Caco-2 (cell line): ENCODE measurements around the gene HOXD10. TPM values are rescaled to one million over a fixed set of nuclear protein-coding genes. Genes with fewer than 3 reads are reported as not detected.
A peak's percentile ranks its signal among the peaks of the same experiment; 100 is the strongest.

Experiments
- BruUV-seq: library from RNA; stranded (reverse); fragments of 400-500 nt; replicated peaks from 2 replicates; lab custom pipeline; 2021; lab: Mats Ljungman, UMichigan
- CTCF ChIA-PET: fragments of 300-600 bp; sonication (Branson Sonifier 250); formaldehyde crosslinking; loops from one replicate; lab custom pipeline; 2022; ENCODE audit warnings: antibody characterized with exemption; lab: Charles Lee
- POLR2A ChIA-PET: fragments of 300-600 bp; sonication (Branson Sonifier 250); formaldehyde crosslinking; loops from one replicate; lab custom pipeline; 2022; ENCODE audit warnings: antibody characterized with exemption; lab: Charles Lee
- DNase-seq, 2 experiments: peaks; one replicate each; pipeline versions ENCODE4 v3.0.0 to v3.0.0-alpha.2; 2020 to 2022
- H3K27me3 ChIP-seq: replicated peaks from 2 replicates; pipeline ENCODE4 v1.6.0; 2011; ENCODE audit warnings: low read length; ENCODE audit not compliant: control insufficient read depth, insufficient read depth
- H3K36me3 ChIP-seq: 2 replicates; pipeline ENCODE4 v1.5.1; 2011; ENCODE audit warnings: low read length; ENCODE audit not compliant: control insufficient read depth, insufficient read depth
- H3K4me1 ChIP-seq: fragments of 250-450 bp; sonication (Bioruptor Pico); 2 replicates; pipeline ENCODE4 v1.5.1; 2020; ENCODE audit warnings: mild to moderate bottlenecking
- H3K4me3 ChIP-seq: 2 replicates; pipeline ENCODE4 v1.5.1; 2011; ENCODE audit warnings: low read depth, mild to moderate bottlenecking, control low read depth, low read length
- H3K9me3 ChIP-seq: fragments of 250-450 bp; sonication (Bioruptor Pico); 2 replicates; pipeline ENCODE4 v1.5.1; 2020; ENCODE audit warnings: mild to moderate bottlenecking, moderate library complexity
- H3K27ac Mint-ChIP-seq: one replicate; pipeline ENCODE4 v1.8.0; 2022; ENCODE audit warnings: mixed read lengths; ENCODE audit not compliant: unreplicated experiment
- H3K27me3 Mint-ChIP-seq: one replicate; pipeline ENCODE4 v1.8.0; 2022; ENCODE audit warnings: mixed read lengths; ENCODE audit not compliant: insufficient read depth, unreplicated experiment
- H3K36me3 Mint-ChIP-seq: one replicate; pipeline ENCODE4 v1.8.0; 2022; ENCODE audit warnings: mild to moderate bottlenecking, mixed read lengths; ENCODE audit not compliant: insufficient read depth, unreplicated experiment
- H3K4me1 Mint-ChIP-seq: one replicate; pipeline ENCODE4 v1.8.0; 2022; ENCODE audit warnings: low read depth, mixed read lengths; ENCODE audit not compliant: unreplicated experiment
- H3K4me3 Mint-ChIP-seq: one replicate; pipeline ENCODE4 v1.8.0; 2022; ENCODE audit warnings: mild to moderate bottlenecking, moderate library complexity, mixed read lengths; ENCODE audit not compliant: unreplicated experiment
- H3K9me3 Mint-ChIP-seq: one replicate; pipeline ENCODE4 v1.8.0; 2022; ENCODE audit warnings: mixed read lengths; ENCODE audit not compliant: unreplicated experiment
- CTCF ChIP-seq, 2 experiments: fragments of 200-600 bp in 1 of 2; IDR thresholded peaks; 1 replicate in 1 of 2; 2 replicates in 1 of 2; pipeline versions ENCODE4 v1.5.1 to v1.8.0; 2011 to 2022; ENCODE audit warnings: antibody characterized with exemption in 1 of 2, control low read depth in 1 of 2, inconsistent platforms in 1 of 2, low read depth in 1 of 2, low read length in 1 of 2, mild to moderate bottlenecking in 1 of 2, moderate library complexity in 1 of 2; ENCODE audit not compliant: insufficient read depth in 1 of 2, severe bottlenecking in 1 of 2, unreplicated experiment in 1 of 2
- intact Hi-C: fragments of 100-400 bp; cut with micrococcal nuclease; formaldehyde crosslinking; loops from one replicate; pipeline ENCODE4 v1.10.0; 2022; ENCODE audit not compliant: unreplicated experiment
- total RNA-seq: library from RNA; stranded (reverse); gene quantifications from 2 replicates; pipeline ENCODE4 v1.2.3, GENCODE V29; 2022

Gene HOXD10
- total RNA-seq, 1 experiment from 2014 or later, result not detected

- BruUV-seq, result no TSS peak
- TF ChIP-seq CTCF (IDR thresholded peaks at IDR 0.05; ENCODE audit: insufficient read depth in 1 of 2, low read depth in 1 of 2, low read length in 1 of 2, severe bottlenecking in 1 of 2, unreplicated experiment in 1 of 2), result no peak
- Mint-ChIP-seq H3K9me3 (no peaks in the 10 kb centered on the region), H3K36me3 (no peaks in the 10 kb centered on the region), H3K27ac (no peak within 1 kb of the TSS), H3K4me3 (peak within 1 kb of the TSS; percentile 64), H3K27me3 (peaks cover 56% of the 10 kb centered on the region), H3K4me1 (peaks cover 15% of the 10 kb centered on the region)
- H3K4me3 ChIP-seq, result no peak within 1 kb of the TSS
- ChIA-PET CTCF (interaction anchor here (0.6 to 0.7 kb wide), 3 partner anchors 21 to 1757 kb away, joined by 3 to 4 read pairs (median 4); no protein-coding TSS in a partner anchor), POLR2A (no interaction called here)
- no peaks in the 10 kb centered on the region for H3K36me3 ChIP-seq
- peaks cover 15% of the 10 kb centered on the region for H3K4me1 ChIP-seq
- peaks cover 9% of the 10 kb centered on the region for H3K27me3 ChIP-seq
- no peak for DNase-seq
- intact Hi-C loops, result no loop called here
- H3K9me3 ChIP-seq, result no peaks in the 10 kb centered on the region
Measured at GRCh38 chr2:176106581-176107539, 9.7 kb upstream of the HOXD10 start, which contains the start of gene HOXD11. HOXD11 (plus strand) TSS chr2:176107280; CDS start chr2:176107356, 76 bp downstream.

GRCh38 chr2:176107731-176108181, 8.8 kb upstream of the HOXD10 start:
- intact Hi-C loops, result no loop called here

More at GRCh38 chr2:176107731-176108181, 8.8 kb upstream of the HOXD10 start:
- Histone ChIP-seq H3K27me3 (peaks cover 12% of the 10 kb centered on the region), H3K4me1 (peaks cover 15% of the 10 kb centered on the region), H3K36me3 (no peaks in the 10 kb centered on the region), H3K9me3 (no peaks in the 10 kb centered on the region), H3K4me3 (no peak overlapping the region)
- POLR2A ChIA-PET, result no interaction called here
- H3K4me3 Mint-ChIP-seq, result peak overlapping the region; percentile 64
- H3K27me3 Mint-ChIP-seq, result peaks cover 56% of the 10 kb centered on the region
- H3K36me3 Mint-ChIP-seq, result no peaks in the 10 kb centered on the region
- CTCF ChIA-PET, result interaction anchor here (0.6 to 0.7 kb wide), 2 partner anchors 20 to 546 kb away, joined by 4 to 5 read pairs; no protein-coding TSS in a partner anchor
- peaks cover 15% of the 10 kb centered on the region for H3K4me1 Mint-ChIP-seq
- H3K9me3 Mint-ChIP-seq, result no peaks in the 10 kb centered on the region
- BruUV-seq, result no TSS peak
- no peak for DNase-seq
- no peak overlapping the region for H3K27ac Mint-ChIP-seq
- no peak for TF ChIP-seq CTCF (IDR thresholded peaks at IDR 0.05; ENCODE audit: insufficient read depth in 1 of 2, low read depth in 1 of 2, low read length in 1 of 2, severe bottlenecking in 1 of 2, unreplicated experiment in 1 of 2)
